ENCODE results near the gene BTBD9.

The BTBD9 gene

DNA sequence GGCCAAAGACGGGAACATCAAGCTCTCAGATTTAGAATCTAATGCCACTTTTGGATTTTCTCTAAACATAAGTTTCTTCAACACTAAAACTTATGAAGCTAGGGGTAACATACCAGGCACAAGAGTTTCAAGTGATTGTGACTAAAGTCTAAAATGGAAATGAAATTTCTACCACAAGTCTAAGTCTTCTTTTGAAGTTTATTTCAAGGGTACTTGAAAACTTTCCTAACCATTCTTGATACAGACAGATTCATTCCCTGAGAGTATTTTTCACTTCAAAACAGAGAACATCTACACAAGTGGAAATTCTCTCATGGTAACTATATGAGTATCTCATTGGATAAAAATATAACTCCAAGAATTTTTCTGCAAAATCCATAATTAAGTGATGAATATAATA, 56.2 kb downstream of the BTBD9 start:
- Histone ChIP-seq H3K4me2 (ENCODE audit: low read length) (no peak overlapping the region), H3K79me2 (ENCODE audit: control insufficient read depth, low read length) (no peaks in the 10 kb centered on the region), H3K4me1 (ENCODE audit: control insufficient read depth, low read length) (no peaks in the 10 kb centered on the region), H3K27me3 (ENCODE audit: control insufficient read depth, low read length) (no peaks in the 10 kb centered on the region), H3K36me3 (ENCODE audit: control insufficient read depth, low read length) (no peaks in the 10 kb centered on the region), H3F3A (ENCODE audit: control insufficient read depth, insufficient read depth) (no peaks in the 10 kb centered on the region), H3K4me3 (ENCODE audit: low read length) (no peak overlapping the region), H3K9me3 (ENCODE audit: control insufficient read depth, insufficient read depth, low read length) (no peaks in the 10 kb centered on the region), H3K27ac (ENCODE audit: low read depth, low read length) (no peak overlapping the region), H4K20me1 (ENCODE audit: control insufficient read depth, insufficient read depth, low read depth, low read length) (no peaks in the 10 kb centered on the region), H3K9me2 (replicated peaks; ENCODE audit: control insufficient read depth, low read length) (no peaks in the 10 kb centered on the region)
- TF ChIP-seq, protein P1, sequence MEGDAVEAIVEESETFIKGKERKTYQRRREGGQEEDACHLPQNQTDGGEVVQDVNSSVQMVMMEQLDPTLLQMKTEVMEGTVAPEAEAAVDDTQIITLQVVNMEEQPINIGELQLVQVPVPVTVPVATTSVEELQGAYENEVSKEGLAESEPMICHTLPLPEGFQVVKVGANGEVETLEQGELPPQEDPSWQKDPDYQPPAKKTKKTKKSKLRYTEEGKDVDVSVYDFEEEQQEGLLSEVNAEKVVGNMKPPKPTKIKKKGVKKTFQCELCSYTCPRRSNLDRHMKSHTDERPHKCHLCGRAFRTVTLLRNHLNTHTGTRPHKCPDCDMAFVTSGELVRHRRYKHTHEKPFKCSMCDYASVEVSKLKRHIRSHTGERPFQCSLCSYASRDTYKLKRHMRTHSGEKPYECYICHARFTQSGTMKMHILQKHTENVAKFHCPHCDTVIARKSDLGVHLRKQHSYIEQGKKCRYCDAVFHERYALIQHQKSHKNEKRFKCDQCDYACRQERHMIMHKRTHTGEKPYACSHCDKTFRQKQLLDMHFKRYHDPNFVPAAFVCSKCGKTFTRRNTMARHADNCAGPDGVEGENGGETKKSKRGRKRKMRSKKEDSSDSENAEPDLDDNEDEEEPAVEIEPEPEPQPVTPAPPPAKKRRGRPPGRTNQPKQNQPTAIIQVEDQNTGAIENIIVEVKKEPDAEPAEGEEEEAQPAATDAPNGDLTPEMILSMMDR (IDR thresholded peaks at IDR 0.05; ENCODE audit: low read depth, low read length, poor library complexity, severe bottlenecking), result no peak
- no peak for TF ChIP-seq EZH2phosphoT487 (IDR thresholded peaks at IDR 0.05; ENCODE audit: borderline replicate concordance, low read length)

DNA sequence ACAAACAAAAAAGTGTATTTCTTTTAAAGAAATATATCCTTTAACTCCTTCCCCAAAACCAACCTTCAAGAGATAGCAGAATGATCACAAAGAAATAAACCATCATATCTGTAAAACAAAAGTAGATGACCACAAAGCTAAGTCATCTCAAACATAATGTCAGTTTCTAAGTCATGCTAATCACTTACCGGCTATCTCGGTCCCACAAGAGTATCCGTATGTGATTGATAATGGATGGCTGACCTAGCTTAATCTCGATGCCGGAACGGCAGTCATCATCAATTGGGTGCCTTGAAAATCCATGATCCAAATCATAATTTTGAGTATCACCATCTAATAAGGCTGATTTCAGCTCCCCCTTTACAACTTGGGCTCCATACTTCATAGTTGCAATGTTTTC, 59.7 kb downstream of the BTBD9 start:
- no peaks in the 10 kb centered on the region for H3F3A ChIP-seq (ENCODE audit: control insufficient read depth, insufficient read depth)
- H3K27ac ChIP-seq (ENCODE audit: low read depth, low read length), result no peak overlapping the region
- no peak overlapping the region for H3K4me2 ChIP-seq (ENCODE audit: low read length)
- no peak overlapping the region for H3K4me3 ChIP-seq (ENCODE audit: low read length)
- no peaks in the 10 kb centered on the region for H3K27me3 ChIP-seq (ENCODE audit: control insufficient read depth, low read length)
- TF ChIP-seq, protein P1 (IDR thresholded peaks at IDR 0.05; ENCODE audit: low read depth, low read length, poor library complexity, severe bottlenecking), result no peak
- TF ChIP-seq EZH2phosphoT487 (IDR thresholded peaks at IDR 0.05; ENCODE audit: borderline replicate concordance, low read length), result no peak
- no peaks in the 10 kb centered on the region for H3K9me2 ChIP-seq (replicated peaks; ENCODE audit: control insufficient read depth, low read length)
- no peaks in the 10 kb centered on the region for H3K9me3 ChIP-seq (ENCODE audit: control insufficient read depth, insufficient read depth, low read length)
- H3K4me1 ChIP-seq (ENCODE audit: control insufficient read depth, low read length), result no peaks in the 10 kb centered on the region
- H4K20me1 ChIP-seq (ENCODE audit: control insufficient read depth, insufficient read depth, low read depth, low read length), result no peaks in the 10 kb centered on the region
- H3K36me3 ChIP-seq (ENCODE audit: control insufficient read depth, low read length), result no peaks in the 10 kb centered on the region
- H3K79me2 ChIP-seq (ENCODE audit: control insufficient read depth, low read length), result no peaks in the 10 kb centered on the region

DNA sequence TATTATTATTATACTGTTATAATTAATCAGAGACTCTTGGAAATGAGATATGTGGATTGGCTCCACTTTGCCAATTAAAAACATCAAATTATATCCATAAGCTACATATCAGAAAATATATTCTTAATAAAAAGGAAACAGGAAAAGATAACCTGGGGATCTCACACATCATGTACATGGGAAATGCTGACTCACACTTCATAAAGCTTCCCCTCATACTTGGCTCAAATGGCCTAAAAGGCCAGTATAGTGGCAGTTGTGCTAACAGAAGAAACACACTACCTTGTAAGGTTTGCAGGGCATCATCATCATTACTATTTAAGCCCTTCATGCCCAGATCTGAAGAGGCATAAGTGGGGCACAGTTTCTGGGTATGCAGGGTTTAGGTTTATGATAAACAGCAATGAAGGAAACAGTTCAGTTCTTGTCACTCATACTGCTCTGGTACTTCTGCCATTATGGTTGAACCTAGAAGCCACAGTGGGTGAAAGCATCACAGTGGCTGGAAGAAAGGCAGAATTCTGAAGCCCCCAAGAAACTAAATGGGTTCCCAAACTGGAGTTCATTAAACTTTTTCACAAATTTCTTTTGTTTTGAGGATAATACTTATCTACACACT, 60.6 kb downstream of the BTBD9 start:
- no peaks in the 10 kb centered on the region for H3F3A ChIP-seq (ENCODE audit: control insufficient read depth, insufficient read depth)
- H3K4me3 ChIP-seq (ENCODE audit: low read length), result no peak overlapping the region
- H3K27me3 ChIP-seq (ENCODE audit: control insufficient read depth, low read length), result no peaks in the 10 kb centered on the region
- H3K27ac ChIP-seq (ENCODE audit: low read depth, low read length), result no peak overlapping the region
- no peaks in the 10 kb centered on the region for H3K36me3 ChIP-seq (ENCODE audit: control insufficient read depth, low read length)
- no peaks in the 10 kb centered on the region for H3K4me1 ChIP-seq (ENCODE audit: control insufficient read depth, low read length)
- H3K9me3 ChIP-seq (ENCODE audit: control insufficient read depth, insufficient read depth, low read length), result no peaks in the 10 kb centered on the region
- no peak overlapping the region for H3K4me2 ChIP-seq (ENCODE audit: low read length)
- H3K79me2 ChIP-seq (ENCODE audit: control insufficient read depth, low read length), result no peaks in the 10 kb centered on the region
- TF ChIP-seq, protein P1 (IDR thresholded peaks at IDR 0.05; ENCODE audit: low read depth, low read length, poor library complexity, severe bottlenecking), result no peak
- no peak for TF ChIP-seq EZH2phosphoT487 (IDR thresholded peaks at IDR 0.05; ENCODE audit: borderline replicate concordance, low read length)
- H4K20me1 ChIP-seq (ENCODE audit: control insufficient read depth, insufficient read depth, low read depth, low read length), result no peaks in the 10 kb centered on the region
- H3K9me2 ChIP-seq (replicated peaks; ENCODE audit: control insufficient read depth, low read length), result no peaks in the 10 kb centered on the region

All from DOHH2 (cell line).